SH-SY5Y (cell line): ENCODE measurements around the gene CCDC88C.

Experiments
- GATA2 ChIP-seq: IDR thresholded peaks from 2 replicates; pipeline ENCODE4 v1.6.1; 2011; ENCODE audit warnings: mild to moderate bottlenecking, low read depth, low read length
- GATA3 ChIP-seq: IDR thresholded peaks from 2 replicates; pipeline ENCODE4 v1.6.1; 2011; ENCODE audit warnings: low read depth, mild to moderate bottlenecking, low read length, moderate library complexity

The CCDC88C gene

DNA sequence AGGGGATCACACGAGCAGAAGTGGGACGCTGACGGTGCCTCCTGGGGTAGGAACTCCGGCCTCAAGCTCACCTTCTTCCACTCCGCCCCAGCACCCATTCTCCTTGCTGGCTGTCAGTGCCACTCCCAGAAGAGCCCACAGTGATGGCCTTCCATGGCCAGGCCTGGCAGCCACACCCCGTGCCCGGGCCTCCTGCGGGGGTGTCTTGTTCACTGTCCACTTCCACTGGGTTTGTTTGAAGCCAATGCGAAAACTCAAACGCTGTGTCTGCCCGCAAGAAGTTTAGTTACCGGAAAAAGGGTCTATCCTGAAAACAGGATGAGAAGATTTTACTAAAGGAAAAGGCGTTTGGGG, 38.1 kb downstream of the CCDC88C start:
- TF ChIP-seq GATA3 (no peak), GATA2 (no peak)

DNA sequence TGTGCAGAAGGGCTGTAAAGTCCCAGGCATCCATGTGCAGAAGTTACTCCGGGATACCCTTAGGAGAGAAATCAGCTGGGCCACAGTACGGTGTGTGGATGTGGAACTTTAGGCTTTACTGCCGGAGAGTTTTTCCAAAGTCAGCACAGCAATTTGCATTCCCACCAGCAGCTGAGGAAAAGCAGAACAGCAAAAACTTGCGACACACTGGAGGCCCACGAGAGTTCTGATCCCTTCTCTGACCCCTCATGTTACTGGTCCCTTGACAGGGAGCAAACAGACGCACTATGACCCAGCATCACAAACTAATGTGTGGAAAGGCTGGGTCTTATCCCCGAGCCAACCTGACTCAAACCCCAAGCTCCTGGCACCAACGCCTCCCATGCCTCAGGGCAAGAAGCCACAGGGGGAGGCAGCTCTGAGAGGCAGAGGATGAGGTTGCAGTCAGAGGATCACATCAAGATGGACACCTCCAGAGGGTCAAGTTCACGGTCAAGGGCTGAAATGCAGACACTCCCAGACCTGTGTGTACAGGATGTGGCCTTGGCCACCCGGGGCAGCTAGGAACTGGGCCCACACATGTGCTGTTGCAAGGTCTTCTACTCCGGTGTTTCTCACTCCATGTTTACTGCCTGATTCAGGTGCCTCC, 38.6 kb downstream of the CCDC88C start:
- TF ChIP-seq GATA3 (no peak), GATA2 (no peak)

DNA sequence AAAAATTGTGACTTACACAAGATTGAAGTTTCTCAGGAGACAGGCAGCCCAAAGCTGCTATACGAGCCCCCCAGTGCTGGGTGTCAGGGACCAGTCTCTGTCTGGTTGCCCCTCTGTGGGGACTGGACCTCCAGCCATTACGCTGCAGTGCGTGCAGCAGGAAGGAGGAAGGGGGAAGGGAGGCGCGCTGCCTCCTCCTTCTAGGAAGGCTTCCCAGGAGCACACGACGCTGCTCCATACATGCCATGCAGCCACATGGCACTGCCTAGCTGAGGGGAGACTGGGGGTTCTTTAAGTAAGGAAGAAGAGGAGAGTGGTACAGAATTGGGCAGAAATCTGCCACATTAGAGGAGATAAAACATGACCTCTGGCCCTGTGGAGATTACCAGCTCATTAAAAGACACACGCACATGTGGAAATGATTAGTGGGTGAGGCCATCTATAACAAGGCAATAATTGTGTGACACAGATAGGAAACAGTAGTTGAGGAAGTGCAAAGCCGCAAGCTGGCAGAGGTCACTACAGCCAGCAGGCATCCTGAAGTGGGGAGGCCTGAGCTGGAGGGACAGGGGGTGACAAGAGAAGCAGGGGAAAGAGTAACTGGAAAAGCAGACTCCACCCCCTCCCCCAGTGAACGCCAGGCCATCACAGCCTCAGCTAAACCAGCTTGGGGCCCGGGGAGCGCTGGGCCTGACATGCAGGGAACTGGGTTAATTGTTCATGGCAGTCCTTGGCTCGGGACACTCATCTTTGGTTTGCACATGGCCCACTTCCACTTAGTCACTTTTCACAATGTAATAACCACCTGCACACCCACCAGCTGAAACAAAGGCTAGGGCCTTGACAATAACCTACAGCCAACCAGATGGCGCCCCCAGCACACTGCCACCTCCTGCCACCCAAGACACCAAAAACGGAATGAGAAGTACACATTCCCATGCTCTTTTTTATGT, 39.6 kb downstream of the CCDC88C start:
- TF ChIP-seq GATA2 (peak; percentile 85), GATA3 (no peak)

DNA sequence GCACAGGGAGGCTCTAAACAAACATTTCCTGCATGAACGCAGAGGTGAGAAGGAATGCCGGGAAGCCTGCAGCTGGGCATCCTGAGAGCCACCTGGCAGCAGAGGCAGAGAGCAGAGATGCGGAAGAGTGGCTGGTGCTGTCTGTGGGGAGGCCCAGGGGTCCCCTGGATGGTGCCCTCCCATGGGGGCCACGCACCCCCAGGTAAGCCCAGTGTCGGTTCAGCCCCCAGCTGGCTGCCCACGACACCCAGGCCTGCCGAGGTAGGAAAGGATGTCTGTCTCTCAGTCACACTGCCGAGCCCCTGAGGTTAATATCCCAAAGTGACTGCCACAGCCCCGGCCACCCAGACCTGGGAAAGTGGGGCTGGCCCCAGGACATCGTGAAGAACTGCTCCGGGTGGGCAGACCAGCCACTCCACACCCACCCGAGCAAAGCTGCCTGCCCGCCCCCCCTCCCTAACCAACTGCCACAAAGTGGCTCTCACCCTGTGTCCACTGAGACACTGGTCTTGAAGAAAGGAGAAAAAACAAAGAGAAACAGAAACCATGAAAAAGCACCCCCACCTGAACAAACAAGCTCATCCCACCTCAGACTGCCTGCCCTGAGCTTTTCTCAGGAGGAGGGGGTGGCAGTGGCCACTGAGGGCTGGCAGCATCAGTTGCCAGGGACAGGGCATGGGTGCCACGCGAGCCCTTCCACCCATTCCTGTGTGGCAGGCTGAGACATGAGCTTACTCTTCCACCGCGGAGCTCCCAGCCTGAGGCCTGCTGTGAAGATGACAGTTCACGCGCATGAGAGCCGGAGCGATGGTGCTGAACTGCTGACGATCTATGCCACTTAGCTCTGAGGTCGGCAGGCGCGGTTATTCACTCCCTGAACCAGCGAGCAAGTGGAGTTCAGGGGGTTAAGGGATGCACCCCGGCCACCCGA, 40.8 kb downstream of the CCDC88C start:
- TF ChIP-seq GATA2 (no peak), GATA3 (no peak)

DNA sequence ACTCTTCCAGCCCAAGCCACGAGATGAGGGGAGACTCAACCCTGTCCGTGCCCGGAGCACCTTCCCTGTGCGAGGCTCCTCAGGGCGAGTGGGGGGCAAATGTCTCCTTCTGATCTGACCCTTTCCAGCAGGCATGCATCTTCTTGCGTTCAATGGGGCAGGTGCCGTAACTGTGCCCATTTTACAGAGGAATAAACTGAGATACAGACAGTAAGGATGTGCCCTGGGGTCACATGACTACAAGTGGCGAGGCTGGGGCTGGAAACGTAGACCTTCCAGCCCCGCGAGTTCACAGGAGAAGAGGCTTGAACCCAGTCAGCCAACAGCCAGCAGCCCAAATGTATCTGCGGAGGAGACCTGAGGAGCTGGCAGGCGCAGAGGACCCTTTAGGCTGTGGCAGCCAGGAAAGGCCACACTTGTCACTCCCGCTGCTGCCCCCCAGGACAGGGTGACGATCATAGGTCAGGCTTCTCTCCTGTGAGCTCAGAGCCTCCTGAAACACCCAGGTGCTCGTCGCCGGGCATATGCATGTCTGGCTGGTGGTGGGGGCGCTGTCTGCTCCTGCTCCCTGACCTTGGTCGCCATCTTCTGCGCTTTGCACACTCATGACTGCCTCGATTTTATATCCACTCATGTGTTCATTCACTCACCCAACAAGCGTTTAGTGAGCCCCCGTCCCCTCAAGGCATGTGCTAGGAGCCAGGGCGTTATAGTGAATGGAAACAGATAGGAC, 41.7 kb downstream of the CCDC88C start:
- TF ChIP-seq GATA3: no peak
- no peak for TF ChIP-seq GATA2

DNA sequence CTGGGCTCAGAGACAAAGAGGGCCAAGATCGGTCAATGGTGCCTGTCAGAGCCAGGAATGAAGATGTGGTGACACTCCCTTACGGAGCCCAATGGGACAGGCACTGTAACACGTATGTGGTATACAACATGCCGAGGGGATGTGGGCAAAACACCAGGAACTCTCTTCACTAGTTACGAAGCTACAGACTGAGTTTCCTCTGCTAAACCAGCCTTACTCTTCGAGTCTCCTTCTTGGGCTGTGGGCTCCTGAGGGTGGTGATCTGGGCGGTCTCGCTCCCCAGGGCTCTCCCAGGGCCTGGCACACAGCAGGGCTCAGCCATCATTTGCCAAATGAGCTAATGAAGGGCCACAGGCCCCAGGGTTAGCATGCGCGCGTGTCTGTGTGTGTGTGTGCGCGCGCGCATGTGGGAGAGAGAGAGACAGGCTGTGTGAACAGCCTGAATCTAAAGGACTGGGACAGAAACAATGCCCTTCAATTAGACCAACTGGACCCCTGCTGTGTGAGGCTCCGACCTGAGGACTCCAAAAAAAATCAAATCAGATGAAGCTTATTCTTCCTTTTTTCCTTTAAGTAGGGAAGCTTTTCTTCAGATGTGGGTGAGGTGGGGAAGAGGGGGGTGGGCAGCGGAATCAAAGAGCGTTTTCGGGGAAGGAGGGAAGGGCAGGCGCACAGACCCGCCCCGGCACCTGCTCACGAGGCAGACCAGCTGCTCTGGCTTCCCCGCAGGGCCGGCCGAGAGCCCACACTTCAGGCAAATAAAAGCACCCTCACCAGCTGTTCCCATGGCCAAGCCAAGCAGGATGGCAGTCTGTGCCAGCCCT, 42.5 kb downstream of the CCDC88C start:
- TF ChIP-seq GATA2: no peak
- no peak for TF ChIP-seq GATA3

DNA sequence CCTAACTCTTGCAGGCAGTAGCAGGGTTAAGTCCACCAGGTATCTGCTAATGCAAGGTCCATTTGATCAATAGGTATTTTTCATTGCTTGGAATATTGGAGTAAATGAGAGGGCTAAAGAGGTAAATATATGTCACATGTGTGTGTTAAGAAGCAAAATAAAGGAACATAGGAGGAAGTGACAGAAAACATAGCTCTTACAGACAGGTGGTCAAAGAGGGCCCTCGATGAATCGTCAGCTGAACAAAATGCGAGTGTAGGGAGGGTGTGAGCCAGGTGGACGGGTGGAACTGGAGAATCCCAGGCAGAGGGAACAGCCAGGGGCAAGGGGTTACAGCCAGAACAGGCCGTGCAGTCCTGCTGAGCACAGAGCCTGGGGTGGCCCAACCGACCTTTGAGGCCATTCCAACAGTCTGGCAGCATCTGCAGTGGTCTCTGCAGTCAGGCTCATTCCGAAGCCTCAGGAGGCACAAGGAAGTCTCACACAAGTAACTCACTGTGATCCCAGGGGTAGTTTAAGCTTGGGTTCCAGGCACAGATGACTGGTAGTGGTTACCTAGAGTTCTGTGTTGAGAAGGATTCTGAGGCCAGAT, 43.2 kb downstream of the CCDC88C start:
- TF ChIP-seq GATA3: no peak
- TF ChIP-seq GATA2: no peak

DNA sequence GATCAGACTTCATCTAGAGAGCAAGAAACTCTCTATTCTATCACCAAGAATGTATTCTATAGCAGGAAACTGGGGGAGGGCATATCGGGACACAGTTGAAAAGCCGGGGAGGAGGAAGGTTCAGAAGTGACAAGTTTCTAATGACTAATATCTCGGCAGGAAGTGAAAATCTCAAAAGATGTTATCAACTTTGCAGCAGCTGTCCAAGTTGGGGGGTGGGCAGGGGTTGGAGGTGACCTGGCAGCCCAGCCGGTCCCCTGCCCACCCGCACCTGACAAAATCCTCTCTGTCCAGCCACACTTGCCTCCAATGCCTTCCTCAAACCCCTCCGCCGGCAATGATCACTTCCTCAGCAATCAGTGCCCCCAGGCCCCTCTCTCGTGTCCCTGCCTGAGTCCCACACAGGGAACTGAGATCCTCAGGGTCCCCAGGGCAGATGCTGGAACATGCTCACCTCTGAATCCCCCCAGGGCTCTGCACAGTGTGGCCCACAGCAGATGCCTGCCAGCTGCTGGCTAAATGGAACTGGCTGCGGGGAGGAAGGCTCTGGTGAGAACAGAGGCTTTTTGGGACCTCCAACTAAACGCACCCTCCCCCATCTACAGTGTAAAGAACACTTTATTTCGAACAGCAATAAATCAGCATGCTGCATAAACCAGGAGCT, 43.9 kb downstream of the CCDC88C start:
- TF ChIP-seq GATA2 (0 out of 2 replicates have a peak, but pooled peaks have one; percentile 28), GATA3 (no peak)

DNA sequence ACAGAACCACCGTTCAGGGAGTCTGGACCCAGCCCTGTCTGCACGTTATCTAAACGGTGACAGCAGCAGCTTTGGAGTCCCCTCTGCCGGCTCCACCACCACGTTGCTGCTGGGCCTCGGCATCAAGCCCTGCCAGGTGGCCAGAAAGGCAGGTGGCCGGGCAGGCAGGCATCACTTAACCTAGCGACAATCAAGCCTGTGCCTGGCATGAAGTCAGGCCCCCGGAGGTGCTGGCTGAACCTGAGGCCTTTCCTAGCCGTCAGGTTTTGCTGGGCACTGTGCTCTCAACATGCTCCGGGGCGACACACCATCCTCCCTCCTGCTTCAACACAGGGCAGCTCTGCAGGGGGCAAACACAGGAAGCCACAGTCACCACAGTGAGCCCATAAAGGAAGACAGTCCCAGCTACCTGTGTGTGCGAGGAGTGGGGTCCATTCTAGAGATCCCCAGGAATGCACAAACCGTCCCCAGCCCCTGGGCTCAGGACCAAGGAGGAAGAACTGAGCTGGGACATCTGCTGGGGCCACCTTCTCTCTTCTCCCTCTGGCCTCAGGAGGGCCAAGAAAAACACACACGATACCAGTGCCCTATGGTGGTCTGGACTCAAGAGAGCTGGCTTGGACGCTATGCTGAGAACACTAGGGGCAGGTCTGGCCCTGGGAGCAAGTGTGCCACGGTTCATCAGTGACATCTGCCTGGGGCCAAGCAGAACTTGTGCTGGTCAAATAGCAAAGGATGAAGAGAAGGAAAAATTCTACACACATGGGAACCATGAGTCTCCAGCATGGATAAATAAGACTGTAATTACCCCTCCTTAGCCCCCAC, 44.7 kb downstream of the CCDC88C start:
- TF ChIP-seq GATA2: peak; percentile 23; the same call in 1 of the 2 replicates
- TF ChIP-seq GATA3: no peak

DNA sequence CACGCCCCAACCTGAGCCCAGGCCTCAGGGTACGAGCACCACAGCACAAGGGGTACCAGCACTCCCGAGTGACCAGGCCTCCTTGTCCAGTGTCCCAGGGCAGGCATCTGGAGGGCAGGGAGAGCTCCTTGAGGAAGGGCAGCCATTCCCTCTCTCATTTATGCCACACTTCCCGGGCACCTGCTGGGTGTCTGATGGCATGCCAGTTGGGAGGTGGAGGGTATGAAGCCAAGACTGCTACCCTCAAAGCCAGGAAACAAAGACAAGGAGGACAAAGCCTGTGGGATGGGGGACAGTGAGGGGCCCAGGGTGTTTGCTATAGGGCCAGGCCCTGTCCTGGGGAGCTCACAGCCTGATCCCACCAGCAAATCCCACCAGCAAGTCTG, 45.6 kb downstream of the CCDC88C start:
- TF ChIP-seq GATA2: no peak
- no peak for TF ChIP-seq GATA3
